K562 (cell line): ENCODE data around the gene IL12RB2. TPM values are rescaled to one million over a fixed set of nuclear protein-coding genes. Genes with fewer than 3 reads are reported as not detected.

Source experiments
- ATF7 ChIP-seq: fragments of 450-650 bp; IDR thresholded peaks from 2 replicates; pipeline ENCODE4 v1.7.1; 2014; ENCODE audit warnings: mild to moderate bottlenecking, moderate library complexity
- CXXC5 ChIP-seq: fragments of 250-450 bp; sonication (Bioruptor Pico); IDR thresholded peaks from 2 replicates; pipeline ENCODE4 v1.8.0; 2022; ENCODE audit warnings: inconsistent platforms, mild to moderate bottlenecking, moderate library complexity
- EP400 ChIP-seq: fragments of 450-650 bp; IDR thresholded peaks from 2 replicates; pipeline ENCODE4 v1.6.1; 2017; ENCODE audit warnings: antibody characterized with exemption, mild to moderate bottlenecking, moderate library complexity
- FOXK1 ChIP-seq: sonication (generic); formaldehyde crosslinking; IDR thresholded peaks from 2 replicates; pipeline ENCODE4 v1.8.0; 2022; ENCODE audit warnings: missing genetic modification reagents, mild to moderate bottlenecking, borderline replicate concordance
- GTF2E2 ChIP-seq: fragments of 200-800 bp; sonication (Bioruptor generic); IDR thresholded peaks from 2 replicates; pipeline ENCODE4 v1.6.1; 2016; ENCODE audit warnings: missing genetic modification characterization, missing compliant biosample characterization
- KLF1 ChIP-seq: fragments of 450-650 bp; IDR thresholded peaks from 2 replicates; pipeline ENCODE4 v1.6.1; 2016; ENCODE audit warnings: missing genetic modification characterization, missing compliant biosample characterization
- NCOR1 ChIP-seq: fragments of 450-650 bp; IDR thresholded peaks from 2 replicates; pipeline ENCODE4 v1.6.1; 2016; ENCODE audit warnings: mild to moderate bottlenecking, moderate library complexity
- POLR2B ChIP-seq: fragments of 450-650 bp; IDR thresholded peaks from 2 replicates; pipeline ENCODE4 v1.6.1; 2018; ENCODE audit warnings: low read depth; ENCODE audit not compliant: partially characterized antibody
- POLR2G ChIP-seq: fragments of 200-400 bp; formaldehyde crosslinking; IDR thresholded peaks from 2 replicates; pipeline ENCODE4 v1.6.1; 2017; ENCODE audit warnings: low read depth, mild to moderate bottlenecking, antibody characterized with exemption, low read length, moderate library complexity
- ZNF589 ChIP-seq: fragments of 200-800 bp; sonication (Bioruptor generic); IDR thresholded peaks from 2 replicates; pipeline ENCODE4 v1.6.1; 2016; ENCODE audit warnings: low read depth, missing genetic modification characterization, missing compliant biosample characterization
- polyA plus RNA-seq, 8 experiments: library from polyadenylated mRNA; depleted of rRNA in 4 of 8; stranded (reverse) in 5 of 8; unstranded in 3 of 8; fragments of >200 nt; fragmentation: Nextera tagmentation in 2 of 8; fragmentation: Illumina TruSeq in 1 of 8; extraction: Ambion mirVana in 2 of 8; extraction: Trizol in 1 of 8; gene quantifications; 2 replicates each; pipeline versions ENCODE4 v1.2.1 to v1.2.3, GENCODE V29; 2011 to 2014; ENCODE audit warnings: inconsistent platforms in 1 of 8, missing spikeins in 1 of 8
- total RNA-seq, 7 experiments: library from RNA; depleted of rRNA in 6 of 7; stranded (reverse); fragments of >200 nt in 6 of 7; fragmentation: Illumina TruSeq in 2 of 7; extraction: Trizol in 2 of 7; gene quantifications; 2 replicates each; pipeline versions ENCODE4 v1.2.1 to v1.2.3, GENCODE V29; 2011 to 2021; ENCODE audit warnings: low replicate concordance in 1 of 7
- TF ChIP-seq, protein P1 (sequence below), 2 experiments: fragments of 450-650 bp in 1 of 2; sonication (generic) in 1 of 2; formaldehyde crosslinking in 1 of 2; IDR thresholded peaks; 2 replicates each; pipeline versions ENCODE4 v1.7.1 to v1.9.0; 2016 to 2022; ENCODE audit warnings: inconsistent platforms in 1 of 2, mild to moderate bottlenecking in 1 of 2, missing genetic modification reagents in 1 of 2
- TF ChIP-seq, protein P2 (sequence below): fragments of 250-450 bp; sonication (Bioruptor Pico); IDR thresholded peaks from 2 replicates; pipeline ENCODE4 v1.4.0; 2020

The IL12RB2 gene
- total and polyA plus RNA-seq, 9 of the 15 experiments (the other 6 are each of a cell fraction or from before 2014, with no cell fraction given) = 0.39 to 3.3 (median 1.9) TPM

DNA sequence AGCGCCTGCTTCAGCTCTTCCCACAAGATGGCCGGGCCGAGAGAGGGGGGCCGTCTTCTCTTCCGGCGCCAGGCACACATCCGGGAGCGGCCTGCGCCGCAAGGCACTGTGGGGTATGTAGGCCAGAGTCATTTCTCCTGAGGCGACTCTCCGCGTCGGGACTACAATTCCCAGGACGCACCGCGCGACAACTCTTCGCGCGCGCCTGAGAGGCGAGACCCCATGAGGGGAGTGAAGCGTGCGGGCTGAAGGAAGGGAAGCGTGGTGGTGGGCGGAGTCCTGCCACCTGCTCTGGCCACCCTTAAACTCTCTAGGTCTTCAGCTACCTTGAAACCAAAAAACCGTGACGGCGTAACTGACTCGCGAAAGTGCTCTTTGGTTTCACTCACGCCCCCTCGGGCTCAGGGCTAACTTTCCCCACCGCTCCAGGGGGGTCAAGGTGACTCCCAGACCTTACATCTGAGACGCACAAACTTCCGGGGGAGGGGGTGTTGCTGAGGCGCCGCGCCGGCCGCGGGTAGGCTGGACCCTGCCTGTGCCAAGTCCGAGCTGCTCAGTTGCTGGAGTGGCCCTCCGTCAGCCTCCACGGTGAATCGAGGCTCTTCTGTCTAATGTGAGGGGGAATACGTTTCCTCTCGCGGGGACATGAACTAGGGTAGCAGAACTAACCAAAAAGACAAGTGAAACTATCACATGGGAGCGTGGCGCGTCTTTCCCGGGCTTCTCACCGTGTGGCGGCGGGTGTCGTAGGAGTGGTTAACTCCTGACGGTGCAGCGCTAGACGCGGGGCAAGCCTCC lies 122.9 kb downstream of the IL12RB2 start, which contains the start of gene SERBP1 (continued):
- TF ChIP-seq, protein P1, sequence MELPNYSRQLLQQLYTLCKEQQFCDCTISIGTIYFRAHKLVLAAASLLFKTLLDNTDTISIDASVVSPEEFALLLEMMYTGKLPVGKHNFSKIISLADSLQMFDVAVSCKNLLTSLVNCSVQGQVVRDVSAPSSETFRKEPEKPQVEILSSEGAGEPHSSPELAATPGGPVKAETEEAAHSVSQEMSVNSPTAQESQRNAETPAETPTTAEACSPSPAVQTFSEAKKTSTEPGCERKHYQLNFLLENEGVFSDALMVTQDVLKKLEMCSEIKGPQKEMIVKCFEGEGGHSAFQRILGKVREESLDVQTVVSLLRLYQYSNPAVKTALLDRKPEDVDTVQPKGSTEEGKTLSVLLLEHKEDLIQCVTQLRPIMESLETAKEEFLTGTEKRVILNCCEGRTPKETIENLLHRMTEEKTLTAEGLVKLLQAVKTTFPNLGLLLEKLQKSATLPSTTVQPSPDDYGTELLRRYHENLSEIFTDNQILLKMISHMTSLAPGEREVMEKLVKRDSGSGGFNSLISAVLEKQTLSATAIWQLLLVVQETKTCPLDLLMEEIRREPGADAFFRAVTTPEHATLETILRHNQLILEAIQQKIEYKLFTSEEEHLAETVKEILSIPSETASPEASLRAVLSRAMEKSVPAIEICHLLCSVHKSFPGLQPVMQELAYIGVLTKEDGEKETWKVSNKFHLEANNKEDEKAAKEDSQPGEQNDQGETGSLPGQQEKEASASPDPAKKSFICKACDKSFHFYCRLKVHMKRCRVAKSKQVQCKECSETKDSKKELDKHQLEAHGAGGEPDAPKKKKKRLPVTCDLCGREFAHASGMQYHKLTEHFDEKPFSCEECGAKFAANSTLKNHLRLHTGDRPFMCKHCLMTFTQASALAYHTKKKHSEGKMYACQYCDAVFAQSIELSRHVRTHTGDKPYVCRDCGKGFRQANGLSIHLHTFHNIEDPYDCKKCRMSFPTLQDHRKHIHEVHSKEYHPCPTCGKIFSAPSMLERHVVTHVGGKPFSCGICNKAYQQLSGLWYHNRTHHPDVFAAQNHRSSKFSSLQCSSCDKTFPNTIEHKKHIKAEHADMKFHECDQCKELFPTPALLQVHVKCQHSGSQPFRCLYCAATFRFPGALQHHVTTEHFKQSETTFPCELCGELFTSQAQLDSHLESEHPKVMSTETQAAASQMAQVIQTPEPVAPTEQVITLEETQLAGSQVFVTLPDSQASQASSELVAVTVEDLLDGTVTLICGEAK (IDR thresholded peaks at IDR 0.05) = peak; percentile 95
- TF ChIP-seq, protein P1 (CRISPR knock-in tag; IDR thresholded peaks at IDR 0.05) = no peak
- TF ChIP-seq NCOR1 (no peak; the same call in 1 of the 2 replicates), KLF1 (tag) (peak; percentile 29; the same call in 1 of the 2 replicates), GTF2E2 (tag) (peak; percentile 83; the same call in 1 of the 2 replicates), EP400 (peak; percentile 99), ATF7 (peak; percentile 71), POLR2G (peak; percentile 93), FOXK1 (CRISPR knock-in tag) (0 out of 2 replicates have a peak, but pooled peaks have one; percentile 79), ZNF589 (CRISPR knock-in tag) (0 out of 2 replicates have a peak, but pooled peaks have one; percentile 56), CXXC5 (CRISPR knock-in tag) (peak; percentile 76), POLR2B (peak; percentile 80)
- TF ChIP-seq, protein P2, sequence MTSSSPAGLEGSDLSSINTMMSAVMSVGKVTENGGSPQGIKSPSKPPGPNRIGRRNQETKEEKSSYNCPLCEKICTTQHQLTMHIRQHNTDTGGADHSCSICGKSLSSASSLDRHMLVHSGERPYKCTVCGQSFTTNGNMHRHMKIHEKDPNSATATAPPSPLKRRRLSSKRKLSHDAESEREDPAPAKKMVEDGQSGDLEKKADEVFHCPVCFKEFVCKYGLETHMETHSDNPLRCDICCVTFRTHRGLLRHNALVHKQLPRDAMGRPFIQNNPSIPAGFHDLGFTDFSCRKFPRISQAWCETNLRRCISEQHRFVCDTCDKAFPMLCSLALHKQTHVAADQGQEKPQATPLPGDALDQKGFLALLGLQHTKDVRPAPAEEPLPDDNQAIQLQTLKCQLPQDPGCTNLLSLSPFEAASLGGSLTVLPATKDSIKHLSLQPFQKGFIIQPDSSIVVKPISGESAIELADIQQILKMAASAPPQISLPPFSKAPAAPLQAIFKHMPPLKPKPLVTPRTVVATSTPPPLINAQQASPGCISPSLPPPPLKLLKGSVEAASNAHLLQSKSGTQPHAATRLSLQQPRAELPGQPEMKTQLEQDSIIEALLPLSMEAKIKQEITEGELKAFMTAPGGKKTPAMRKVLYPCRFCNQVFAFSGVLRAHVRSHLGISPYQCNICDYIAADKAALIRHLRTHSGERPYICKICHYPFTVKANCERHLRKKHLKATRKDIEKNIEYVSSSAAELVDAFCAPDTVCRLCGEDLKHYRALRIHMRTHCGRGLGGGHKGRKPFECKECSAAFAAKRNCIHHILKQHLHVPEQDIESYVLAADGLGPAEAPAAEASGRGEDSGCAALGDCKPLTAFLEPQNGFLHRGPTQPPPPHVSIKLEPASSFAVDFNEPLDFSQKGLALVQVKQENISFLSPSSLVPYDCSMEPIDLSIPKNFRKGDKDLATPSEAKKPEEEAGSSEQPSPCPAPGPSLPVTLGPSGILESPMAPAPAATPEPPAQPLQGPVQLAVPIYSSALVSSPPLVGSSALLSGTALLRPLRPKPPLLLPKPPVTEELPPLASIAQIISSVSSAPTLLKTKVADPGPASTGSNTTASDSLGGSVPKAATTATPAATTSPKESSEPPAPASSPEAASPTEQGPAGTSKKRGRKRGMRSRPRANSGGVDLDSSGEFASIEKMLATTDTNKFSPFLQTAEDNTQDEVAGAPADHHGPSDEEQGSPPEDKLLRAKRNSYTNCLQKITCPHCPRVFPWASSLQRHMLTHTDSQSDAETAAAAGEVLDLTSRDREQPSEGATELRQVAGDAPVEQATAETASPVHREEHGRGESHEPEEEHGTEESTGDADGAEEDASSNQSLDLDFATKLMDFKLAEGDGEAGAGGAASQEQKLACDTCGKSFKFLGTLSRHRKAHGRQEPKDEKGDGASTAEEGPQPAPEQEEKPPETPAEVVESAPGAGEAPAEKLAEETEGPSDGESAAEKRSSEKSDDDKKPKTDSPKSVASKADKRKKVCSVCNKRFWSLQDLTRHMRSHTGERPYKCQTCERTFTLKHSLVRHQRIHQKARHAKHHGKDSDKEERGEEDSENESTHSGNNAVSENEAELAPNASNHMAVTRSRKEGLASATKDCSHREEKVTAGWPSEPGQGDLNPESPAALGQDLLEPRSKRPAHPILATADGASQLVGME (CRISPR knock-in tag) = no peak
